Measurements from ENCODE around the gene ADAMTS3. TPM values are rescaled to one million over a fixed set of nuclear protein-coding genes. Genes with fewer than 3 reads are reported as not detected.
A peak's percentile ranks its signal among the peaks of the same experiment; 100 is the strongest.

The ADAMTS3 gene
- total RNA-seq, 1 experiment from 2014 or later = 4.4 TPM

DNA sequence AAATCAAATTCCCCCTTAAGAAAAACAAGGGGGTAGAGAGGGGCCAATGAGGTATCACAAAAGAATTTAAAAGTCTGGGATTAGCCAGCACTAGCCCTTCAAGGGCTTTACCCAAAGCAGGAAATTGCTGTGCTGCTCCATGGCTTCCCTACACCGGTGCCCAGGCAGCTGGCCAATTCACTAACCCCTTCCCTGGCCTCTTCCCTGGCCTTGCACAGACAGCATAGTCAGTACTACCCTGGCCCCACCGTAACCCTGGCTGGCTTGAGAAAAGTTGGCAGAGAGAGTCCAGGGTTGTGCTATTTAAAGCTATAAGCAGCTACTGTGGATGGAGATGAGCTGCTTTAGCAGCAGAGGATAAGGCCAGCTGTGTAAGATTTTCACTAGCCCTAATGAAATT lies 43.1 kb downstream of the ADAMTS3 start:
- no peak overlapping the region for H3K4me3 Mint-ChIP-seq
- ChIA-PET CTCF (interaction anchor here (1.1 kb wide), 1 partner anchor 495 kb away, joined by 3 read pairs; no protein-coding TSS in a partner anchor), POLR2A (no interaction called here)
- TF ChIP-seq OVOL2 (CRISPR knock-in tag; IDR thresholded peaks at IDR 0.05; ENCODE audit: borderline replicate concordance) (no peak), FOXK1 (CRISPR knock-in tag; IDR thresholded peaks at IDR 0.05) (no peak), SP1 (CRISPR knock-in tag; conservative IDR thresholded peaks at IDR 0.05) (no peak), ZNF423 (CRISPR knock-in tag; IDR thresholded peaks at IDR 0.05) (no peak), RELA (CRISPR knock-in tag; IDR thresholded peaks at IDR 0.05; ENCODE audit: borderline replicate concordance) (no peak), TCF7 (CRISPR knock-in tag; IDR thresholded peaks at IDR 0.05; ENCODE audit: low read depth) (no peak)
- TF ChIP-seq, protein P1, sequence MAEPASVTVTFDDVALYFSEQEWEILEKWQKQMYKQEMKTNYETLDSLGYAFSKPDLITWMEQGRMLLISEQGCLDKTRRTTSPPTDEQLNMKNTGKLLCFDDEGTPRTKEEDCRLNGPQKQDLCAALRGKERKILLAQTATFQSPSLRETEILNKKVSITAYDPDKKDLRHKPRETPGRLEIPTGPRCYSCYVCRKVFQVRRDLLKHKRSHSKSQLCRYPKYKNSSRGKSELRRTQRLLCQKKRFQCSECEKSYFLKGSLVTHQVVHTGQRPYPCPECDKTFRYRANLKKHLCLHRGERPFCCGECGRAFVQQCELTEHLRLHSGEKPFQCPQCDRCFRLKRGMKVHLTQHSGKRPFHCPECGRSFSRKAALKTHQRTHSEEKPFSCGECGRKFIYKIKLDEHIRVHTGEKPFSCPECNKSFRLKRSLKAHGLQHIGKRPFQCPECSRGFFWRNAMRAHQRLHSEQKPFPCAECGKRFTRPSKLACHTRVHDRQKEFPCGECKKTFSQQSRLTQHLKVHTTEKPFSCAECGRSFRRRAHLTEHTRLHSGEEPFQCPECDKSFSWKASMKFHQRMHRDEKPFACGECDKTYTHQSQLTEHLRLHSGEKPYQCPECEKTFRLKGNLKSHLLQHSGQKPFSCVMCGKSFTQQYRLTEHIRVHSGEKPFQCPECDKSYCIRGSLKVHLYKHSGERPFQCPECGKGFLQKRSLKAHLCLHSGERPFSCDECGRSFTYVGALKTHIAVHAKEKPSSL (CRISPR knock-in tag; conservative IDR thresholded peaks at IDR 0.05) = no peak
- H3K4me1 Mint-ChIP-seq = no peaks in the 10 kb centered on the region
- DNase-seq (ENCODE audit: low spot score) (no peak), ATAC-seq (peak; percentile 50)
- H3K27me3 Mint-ChIP-seq (ENCODE audit: low read depth) = no peaks in the 10 kb centered on the region
- H3K9me3 Mint-ChIP-seq = peaks cover 16% of the 10 kb centered on the region
- H3K27ac Mint-ChIP-seq = no peak overlapping the region
- H3K36me3 Mint-ChIP-seq = peaks cover 11% of the 10 kb centered on the region

DNA sequence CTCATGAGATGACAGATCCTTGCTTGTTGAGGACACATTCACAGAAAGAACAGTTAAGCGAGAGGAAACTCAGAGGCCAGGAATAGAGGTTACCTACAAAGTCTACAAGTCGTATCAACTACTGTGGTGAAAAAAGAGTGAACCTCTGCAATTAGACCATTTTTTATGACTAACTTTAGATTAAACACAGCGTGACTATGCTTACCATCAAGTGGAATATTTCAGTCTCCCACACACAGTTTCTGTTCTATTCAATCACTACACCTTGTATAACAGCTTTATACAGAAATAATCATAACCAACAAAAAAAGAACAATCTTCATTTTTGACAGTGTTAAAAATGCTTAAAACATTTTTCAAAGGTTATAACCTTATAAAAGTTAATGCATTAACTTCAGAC lies 46.6 kb downstream of the ADAMTS3 start:
- CTCF ChIA-PET = no interaction called here
- Mint-ChIP-seq H3K27ac (no peak overlapping the region), H3K4me1 (no peaks in the 10 kb centered on the region), H3K27me3 (ENCODE audit: low read depth) (no peaks in the 10 kb centered on the region), H3K9me3 (peaks cover 29% of the 10 kb centered on the region), H3K36me3 (peaks cover 24% of the 10 kb centered on the region), H3K4me3 (no peak overlapping the region)
- DNase-seq (ENCODE audit: low spot score) (no peak), ATAC-seq (no peak)
- TF ChIP-seq, protein P2, sequence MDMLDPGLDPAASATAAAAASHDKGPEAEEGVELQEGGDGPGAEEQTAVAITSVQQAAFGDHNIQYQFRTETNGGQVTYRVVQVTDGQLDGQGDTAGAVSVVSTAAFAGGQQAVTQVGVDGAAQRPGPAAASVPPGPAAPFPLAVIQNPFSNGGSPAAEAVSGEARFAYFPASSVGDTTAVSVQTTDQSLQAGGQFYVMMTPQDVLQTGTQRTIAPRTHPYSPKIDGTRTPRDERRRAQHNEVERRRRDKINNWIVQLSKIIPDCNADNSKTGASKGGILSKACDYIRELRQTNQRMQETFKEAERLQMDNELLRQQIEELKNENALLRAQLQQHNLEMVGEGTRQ (CRISPR knock-in tag; IDR thresholded peaks at IDR 0.05) = no peak
- TF ChIP-seq CREB1 (CRISPR knock-in tag; IDR thresholded peaks at IDR 0.05) = no peak
- TF ChIP-seq OVOL2 (CRISPR knock-in tag; IDR thresholded peaks at IDR 0.05; ENCODE audit: borderline replicate concordance) = no peak
- no peak for TF ChIP-seq ZNF423 (CRISPR knock-in tag; IDR thresholded peaks at IDR 0.05)
- TF ChIP-seq, protein P3, sequence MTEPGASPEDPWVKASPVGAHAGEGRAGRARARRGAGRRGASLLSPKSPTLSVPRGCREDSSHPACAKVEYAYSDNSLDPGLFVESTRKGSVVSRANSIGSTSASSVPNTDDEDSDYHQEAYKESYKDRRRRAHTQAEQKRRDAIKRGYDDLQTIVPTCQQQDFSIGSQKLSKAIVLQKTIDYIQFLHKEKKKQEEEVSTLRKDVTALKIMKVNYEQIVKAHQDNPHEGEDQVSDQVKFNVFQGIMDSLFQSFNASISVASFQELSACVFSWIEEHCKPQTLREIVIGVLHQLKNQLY (CRISPR knock-in tag; IDR thresholded peaks at IDR 0.05) = no peak
- no peak for TF ChIP-seq RELA (CRISPR knock-in tag; IDR thresholded peaks at IDR 0.05; ENCODE audit: borderline replicate concordance)
- no peak for TF ChIP-seq NFE2L1 (CRISPR knock-in tag; IDR thresholded peaks at IDR 0.05)
- TF ChIP-seq ZNF263 (CRISPR knock-in tag; IDR thresholded peaks at IDR 0.05; ENCODE audit: low read depth) = no peak
- no peak for TF ChIP-seq TCF7 (CRISPR knock-in tag; IDR thresholded peaks at IDR 0.05; ENCODE audit: low read depth)
- TF ChIP-seq ZBTB21 (CRISPR knock-in tag; IDR thresholded peaks at IDR 0.05; ENCODE audit: borderline replicate concordance) = no peak
- POLR2A ChIA-PET = no interaction called here

DNA sequence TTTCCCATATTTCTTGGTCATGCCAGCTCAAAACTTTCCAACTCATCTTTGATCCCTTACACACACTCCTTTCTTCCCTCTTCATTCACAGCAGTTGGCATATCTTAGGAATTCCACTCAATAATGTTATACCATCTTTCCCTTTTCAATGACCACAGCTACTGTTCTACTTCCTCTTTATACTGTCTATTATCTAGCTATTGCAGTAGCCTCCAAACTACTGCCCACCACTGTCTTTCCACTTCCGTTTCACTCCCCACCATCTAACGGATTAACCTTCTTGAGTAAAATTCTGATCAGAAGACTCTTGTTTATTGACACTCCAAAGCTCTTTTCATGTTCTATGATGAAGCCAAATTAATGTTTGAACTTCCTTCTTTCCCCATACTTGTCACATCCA lies 55.8 kb downstream of the ADAMTS3 start:
- ChIA-PET POLR2A (no interaction called here), CTCF (no interaction called here)
- H3K27ac Mint-ChIP-seq = no peak overlapping the region
- H3K4me1 Mint-ChIP-seq = no peaks in the 10 kb centered on the region
- DNase-seq (ENCODE audit: low spot score) (no peak), ATAC-seq (no peak)
- peaks cover 32% of the 10 kb centered on the region for H3K9me3 Mint-ChIP-seq
- peaks cover 4% of the 10 kb centered on the region for H3K36me3 Mint-ChIP-seq
- no peaks in the 10 kb centered on the region for H3K27me3 Mint-ChIP-seq (ENCODE audit: low read depth)
- no peak overlapping the region for H3K4me3 Mint-ChIP-seq
- TF ChIP-seq, protein P4, sequence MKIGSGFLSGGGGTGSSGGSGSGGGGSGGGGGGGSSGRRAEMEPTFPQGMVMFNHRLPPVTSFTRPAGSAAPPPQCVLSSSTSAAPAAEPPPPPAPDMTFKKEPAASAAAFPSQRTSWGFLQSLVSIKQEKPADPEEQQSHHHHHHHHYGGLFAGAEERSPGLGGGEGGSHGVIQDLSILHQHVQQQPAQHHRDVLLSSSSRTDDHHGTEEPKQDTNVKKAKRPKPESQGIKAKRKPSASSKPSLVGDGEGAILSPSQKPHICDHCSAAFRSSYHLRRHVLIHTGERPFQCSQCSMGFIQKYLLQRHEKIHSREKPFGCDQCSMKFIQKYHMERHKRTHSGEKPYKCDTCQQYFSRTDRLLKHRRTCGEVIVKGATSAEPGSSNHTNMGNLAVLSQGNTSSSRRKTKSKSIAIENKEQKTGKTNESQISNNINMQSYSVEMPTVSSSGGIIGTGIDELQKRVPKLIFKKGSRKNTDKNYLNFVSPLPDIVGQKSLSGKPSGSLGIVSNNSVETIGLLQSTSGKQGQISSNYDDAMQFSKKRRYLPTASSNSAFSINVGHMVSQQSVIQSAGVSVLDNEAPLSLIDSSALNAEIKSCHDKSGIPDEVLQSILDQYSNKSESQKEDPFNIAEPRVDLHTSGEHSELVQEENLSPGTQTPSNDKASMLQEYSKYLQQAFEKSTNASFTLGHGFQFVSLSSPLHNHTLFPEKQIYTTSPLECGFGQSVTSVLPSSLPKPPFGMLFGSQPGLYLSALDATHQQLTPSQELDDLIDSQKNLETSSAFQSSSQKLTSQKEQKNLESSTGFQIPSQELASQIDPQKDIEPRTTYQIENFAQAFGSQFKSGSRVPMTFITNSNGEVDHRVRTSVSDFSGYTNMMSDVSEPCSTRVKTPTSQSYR (CRISPR knock-in tag; IDR thresholded peaks at IDR 0.05) = no peak
- TF ChIP-seq, protein P5, sequence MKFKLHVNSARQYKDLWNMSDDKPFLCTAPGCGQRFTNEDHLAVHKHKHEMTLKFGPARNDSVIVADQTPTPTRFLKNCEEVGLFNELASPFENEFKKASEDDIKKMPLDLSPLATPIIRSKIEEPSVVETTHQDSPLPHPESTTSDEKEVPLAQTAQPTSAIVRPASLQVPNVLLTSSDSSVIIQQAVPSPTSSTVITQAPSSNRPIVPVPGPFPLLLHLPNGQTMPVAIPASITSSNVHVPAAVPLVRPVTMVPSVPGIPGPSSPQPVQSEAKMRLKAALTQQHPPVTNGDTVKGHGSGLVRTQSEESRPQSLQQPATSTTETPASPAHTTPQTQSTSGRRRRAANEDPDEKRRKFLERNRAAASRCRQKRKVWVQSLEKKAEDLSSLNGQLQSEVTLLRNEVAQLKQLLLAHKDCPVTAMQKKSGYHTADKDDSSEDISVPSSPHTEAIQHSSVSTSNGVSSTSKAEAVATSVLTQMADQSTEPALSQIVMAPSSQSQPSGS (CRISPR knock-in tag; IDR thresholded peaks at IDR 0.05; ENCODE audit: borderline replicate concordance, low read depth) = no peak
- TF ChIP-seq, protein P6, sequence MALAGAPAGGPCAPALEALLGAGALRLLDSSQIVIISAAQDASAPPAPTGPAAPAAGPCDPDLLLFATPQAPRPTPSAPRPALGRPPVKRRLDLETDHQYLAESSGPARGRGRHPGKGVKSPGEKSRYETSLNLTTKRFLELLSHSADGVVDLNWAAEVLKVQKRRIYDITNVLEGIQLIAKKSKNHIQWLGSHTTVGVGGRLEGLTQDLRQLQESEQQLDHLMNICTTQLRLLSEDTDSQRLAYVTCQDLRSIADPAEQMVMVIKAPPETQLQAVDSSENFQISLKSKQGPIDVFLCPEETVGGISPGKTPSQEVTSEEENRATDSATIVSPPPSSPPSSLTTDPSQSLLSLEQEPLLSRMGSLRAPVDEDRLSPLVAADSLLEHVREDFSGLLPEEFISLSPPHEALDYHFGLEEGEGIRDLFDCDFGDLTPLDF (CRISPR knock-in tag; IDR thresholded peaks at IDR 0.05) = no peak
- TF ChIP-seq, protein P7, sequence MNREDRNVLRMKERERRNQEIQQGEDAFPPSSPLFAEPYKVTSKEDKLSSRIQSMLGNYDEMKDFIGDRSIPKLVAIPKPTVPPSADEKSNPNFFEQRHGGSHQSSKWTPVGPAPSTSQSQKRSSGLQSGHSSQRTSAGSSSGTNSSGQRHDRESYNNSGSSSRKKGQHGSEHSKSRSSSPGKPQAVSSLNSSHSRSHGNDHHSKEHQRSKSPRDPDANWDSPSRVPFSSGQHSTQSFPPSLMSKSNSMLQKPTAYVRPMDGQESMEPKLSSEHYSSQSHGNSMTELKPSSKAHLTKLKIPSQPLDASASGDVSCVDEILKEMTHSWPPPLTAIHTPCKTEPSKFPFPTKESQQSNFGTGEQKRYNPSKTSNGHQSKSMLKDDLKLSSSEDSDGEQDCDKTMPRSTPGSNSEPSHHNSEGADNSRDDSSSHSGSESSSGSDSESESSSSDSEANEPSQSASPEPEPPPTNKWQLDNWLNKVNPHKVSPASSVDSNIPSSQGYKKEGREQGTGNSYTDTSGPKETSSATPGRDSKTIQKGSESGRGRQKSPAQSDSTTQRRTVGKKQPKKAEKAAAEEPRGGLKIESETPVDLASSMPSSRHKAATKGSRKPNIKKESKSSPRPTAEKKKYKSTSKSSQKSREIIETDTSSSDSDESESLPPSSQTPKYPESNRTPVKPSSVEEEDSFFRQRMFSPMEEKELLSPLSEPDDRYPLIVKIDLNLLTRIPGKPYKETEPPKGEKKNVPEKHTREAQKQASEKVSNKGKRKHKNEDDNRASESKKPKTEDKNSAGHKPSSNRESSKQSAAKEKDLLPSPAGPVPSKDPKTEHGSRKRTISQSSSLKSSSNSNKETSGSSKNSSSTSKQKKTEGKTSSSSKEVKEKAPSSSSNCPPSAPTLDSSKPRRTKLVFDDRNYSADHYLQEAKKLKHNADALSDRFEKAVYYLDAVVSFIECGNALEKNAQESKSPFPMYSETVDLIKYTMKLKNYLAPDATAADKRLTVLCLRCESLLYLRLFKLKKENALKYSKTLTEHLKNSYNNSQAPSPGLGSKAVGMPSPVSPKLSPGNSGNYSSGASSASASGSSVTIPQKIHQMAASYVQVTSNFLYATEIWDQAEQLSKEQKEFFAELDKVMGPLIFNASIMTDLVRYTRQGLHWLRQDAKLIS (CRISPR knock-in tag; IDR thresholded peaks at IDR 0.05; ENCODE audit: borderline replicate concordance) = no peak
- TF ChIP-seq, protein P8, sequence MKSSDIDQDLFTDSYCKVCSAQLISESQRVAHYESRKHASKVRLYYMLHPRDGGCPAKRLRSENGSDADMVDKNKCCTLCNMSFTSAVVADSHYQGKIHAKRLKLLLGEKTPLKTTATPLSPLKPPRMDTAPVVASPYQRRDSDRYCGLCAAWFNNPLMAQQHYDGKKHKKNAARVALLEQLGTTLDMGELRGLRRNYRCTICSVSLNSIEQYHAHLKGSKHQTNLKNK (CRISPR knock-in tag; IDR thresholded peaks at IDR 0.05) = no peak
